ENCODE measurements around the gene SUOX. TPM values are rescaled to one million over a fixed set of nuclear protein-coding genes. Genes with fewer than 3 reads are reported as not detected.

SUOX gene
- total RNA-seq, 1 donor: 17.3 TPM

DNA sequence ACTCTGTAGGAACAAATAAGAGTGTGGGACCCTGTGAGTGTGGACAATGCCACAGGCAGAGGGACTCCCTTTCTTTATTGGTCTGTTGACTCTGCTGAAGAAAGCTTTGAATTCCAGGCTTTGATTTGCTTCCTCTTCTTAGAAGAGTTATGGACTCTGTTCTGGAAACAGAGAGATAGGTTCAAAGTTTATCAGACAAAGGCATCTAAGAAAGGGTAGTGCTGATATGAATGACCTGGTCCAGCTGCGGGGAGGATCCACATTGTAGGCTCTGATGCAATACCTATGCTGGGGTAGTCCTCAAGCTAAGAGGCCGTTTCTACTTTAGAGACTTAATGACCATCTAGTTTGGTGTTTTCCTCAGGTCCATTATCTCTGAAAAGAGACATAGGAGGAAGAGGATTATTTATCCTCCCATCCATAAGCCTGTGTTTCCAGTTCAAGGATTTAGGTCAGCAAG is 13.1 kb downstream of the SUOX start:
- TF ChIP-seq, protein P1, sequence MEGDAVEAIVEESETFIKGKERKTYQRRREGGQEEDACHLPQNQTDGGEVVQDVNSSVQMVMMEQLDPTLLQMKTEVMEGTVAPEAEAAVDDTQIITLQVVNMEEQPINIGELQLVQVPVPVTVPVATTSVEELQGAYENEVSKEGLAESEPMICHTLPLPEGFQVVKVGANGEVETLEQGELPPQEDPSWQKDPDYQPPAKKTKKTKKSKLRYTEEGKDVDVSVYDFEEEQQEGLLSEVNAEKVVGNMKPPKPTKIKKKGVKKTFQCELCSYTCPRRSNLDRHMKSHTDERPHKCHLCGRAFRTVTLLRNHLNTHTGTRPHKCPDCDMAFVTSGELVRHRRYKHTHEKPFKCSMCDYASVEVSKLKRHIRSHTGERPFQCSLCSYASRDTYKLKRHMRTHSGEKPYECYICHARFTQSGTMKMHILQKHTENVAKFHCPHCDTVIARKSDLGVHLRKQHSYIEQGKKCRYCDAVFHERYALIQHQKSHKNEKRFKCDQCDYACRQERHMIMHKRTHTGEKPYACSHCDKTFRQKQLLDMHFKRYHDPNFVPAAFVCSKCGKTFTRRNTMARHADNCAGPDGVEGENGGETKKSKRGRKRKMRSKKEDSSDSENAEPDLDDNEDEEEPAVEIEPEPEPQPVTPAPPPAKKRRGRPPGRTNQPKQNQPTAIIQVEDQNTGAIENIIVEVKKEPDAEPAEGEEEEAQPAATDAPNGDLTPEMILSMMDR (IDR thresholded peaks at IDR 0.05; ENCODE audit: insufficient read depth, low read depth, low read length): no peak
- peak; percentile 25 for DNase-seq (ENCODE audit: low read depth)
- no peak overlapping the region for H3K4me3 ChIP-seq (ENCODE audit: low read depth, low read length)

DNA sequence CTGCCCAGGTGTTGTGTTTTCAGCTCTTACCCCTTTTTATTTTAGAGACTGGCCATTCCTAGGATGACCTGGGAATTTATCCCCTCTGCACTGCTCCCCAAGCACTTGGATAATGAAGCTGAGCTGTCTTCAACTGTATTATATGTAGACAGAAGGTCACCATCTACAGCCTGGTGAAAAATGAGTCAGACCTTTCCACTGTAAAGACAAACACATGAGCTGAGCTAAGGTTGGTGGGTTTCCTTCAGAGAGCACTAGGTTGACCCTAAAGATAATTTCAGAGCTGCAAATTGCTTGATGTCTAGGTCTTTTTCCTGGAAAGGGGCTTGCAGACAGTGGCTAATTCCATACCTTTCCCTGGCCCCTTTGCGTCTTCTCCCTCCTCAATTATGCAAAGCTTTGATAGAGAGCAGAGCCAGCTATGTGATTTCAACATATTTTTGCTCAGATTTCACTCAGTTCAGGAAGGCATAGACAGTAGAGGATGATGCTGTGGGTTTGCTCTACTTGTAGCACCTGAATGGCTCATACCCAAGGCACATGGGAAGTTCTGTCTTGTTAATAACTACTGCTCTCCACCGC is 14.5 kb downstream of the SUOX start:
- DNase-seq (ENCODE audit: low read depth): no peak
- TF ChIP-seq, protein P1 (IDR thresholded peaks at IDR 0.05; ENCODE audit: insufficient read depth, low read depth, low read length): no peak
- H3K4me3 ChIP-seq (ENCODE audit: low read depth, low read length): no peak overlapping the region

DNA sequence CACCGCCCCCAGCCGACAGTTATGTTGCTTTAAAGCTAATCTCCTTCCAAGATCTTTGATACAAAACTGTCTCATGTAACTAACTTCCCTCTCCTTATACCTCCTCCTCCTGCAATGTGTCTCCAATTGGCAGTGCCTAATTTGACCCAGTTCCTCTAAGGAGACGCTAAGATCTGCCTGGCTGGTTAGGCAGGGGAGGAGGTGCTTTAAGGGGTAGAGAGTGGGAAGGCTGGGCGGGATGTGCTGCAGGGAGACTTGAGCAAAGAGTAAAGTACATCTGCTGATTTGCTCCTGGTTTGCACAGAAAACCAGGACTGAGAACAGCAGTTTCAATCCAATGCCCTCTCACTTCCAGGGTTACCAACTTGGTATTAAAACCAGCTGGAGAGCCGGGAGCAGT is 16.4 kb downstream of the SUOX start:
- DNase-seq (ENCODE audit: low read depth): no peak
- no peak overlapping the region for H3K4me3 ChIP-seq (ENCODE audit: low read depth, low read length)
- TF ChIP-seq, protein P1 (IDR thresholded peaks at IDR 0.05; ENCODE audit: insufficient read depth, low read depth, low read length): no peak

DNA sequence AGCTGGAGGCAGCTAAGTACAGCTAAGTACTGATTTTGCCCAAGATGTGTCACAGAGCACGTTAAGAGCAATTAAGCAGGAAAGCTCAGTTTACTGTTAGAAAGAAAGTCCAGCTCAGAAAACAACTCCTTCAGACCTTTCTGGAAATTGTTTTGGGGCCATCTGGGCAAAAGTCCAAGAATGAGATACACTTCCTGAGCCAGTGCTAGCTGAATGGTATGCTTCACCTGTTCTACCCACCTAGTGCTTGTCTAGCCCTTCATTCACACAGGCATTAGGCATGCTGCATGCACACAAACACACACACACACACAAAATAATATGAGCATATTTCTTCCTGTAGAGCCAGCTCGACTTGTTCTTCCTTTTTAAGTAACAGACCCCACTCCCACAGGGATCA is 17.1 kb downstream of the SUOX start:
- no peak overlapping the region for H3K4me3 ChIP-seq (ENCODE audit: low read depth, low read length)
- DNase-seq (ENCODE audit: low read depth): no peak
- TF ChIP-seq, protein P1 (IDR thresholded peaks at IDR 0.05; ENCODE audit: insufficient read depth, low read depth, low read length): no peak

DNA sequence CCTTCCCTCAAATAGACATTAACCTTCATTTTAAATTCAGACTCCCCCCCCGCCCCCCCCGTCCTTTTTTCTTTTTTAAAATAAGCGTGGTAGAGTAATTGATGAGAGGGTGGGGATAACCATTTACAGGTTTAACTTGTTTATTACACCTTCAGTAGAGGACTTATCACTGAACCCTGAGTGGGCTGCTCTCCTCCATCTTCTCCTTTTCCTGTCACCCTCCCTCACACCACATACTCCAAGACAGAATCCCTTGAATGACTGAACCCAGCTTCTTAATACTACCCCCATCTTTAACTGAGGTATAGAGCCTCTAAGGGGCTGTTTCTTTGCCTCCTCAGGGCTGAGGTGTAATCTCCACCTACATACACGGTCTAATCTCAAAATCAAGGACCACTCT is 20.1 kb downstream of the SUOX start:
- no peak for DNase-seq (ENCODE audit: low read depth)
- H3K4me3 ChIP-seq (ENCODE audit: low read depth, low read length): no peak overlapping the region
- TF ChIP-seq, protein P1 (IDR thresholded peaks at IDR 0.05; ENCODE audit: insufficient read depth, low read depth, low read length): no peak

DNA sequence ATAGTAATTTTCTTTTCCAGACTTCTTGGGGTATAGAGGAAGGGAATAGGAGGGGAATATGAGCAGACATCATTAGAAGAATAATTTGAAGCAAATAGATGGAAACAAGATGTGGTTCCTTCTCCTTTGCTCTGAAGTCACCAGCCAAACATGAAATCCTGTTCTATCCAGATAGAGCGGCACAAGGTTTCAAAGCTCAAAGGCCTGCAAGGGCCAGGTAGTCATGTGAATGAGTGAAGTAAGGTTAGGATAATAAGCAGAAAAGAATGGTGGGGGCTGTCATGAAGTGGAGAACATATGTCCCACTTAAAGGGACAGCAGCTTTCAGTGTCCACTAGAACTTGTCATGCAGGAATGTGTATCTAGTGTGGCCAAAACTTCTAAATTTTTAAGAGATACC is 21.3 kb downstream of the SUOX start:
- TF ChIP-seq, protein P1 (IDR thresholded peaks at IDR 0.05; ENCODE audit: insufficient read depth, low read depth, low read length): no peak
- DNase-seq (ENCODE audit: low read depth): no peak

More for the DNA sequence above, 21.3 kb downstream of the SUOX start:
- H3K4me3 ChIP-seq (ENCODE audit: low read depth, low read length): no peak overlapping the region
